Stimulated activated CD8-positive, alpha-beta memory T cell treated with anti-CD3 and anti-CD28 coated beads, Interleukin-7, amount 100 ng/mL, for 24 hours (primary cell): ENCODE results near the gene AFF2.

Experiments
- DNase-seq: peaks from one replicate; pipeline ENCODE4 v3.0.0-alpha.2; 2020; ENCODE audit warnings: low read depth

Gene AFF2

GRCh38 chrX:148500423-148501385 lies at the start of gene AFF2:
Gene AFF2 (plus strand): TSS chrX:148500617. CDS start chrX:148501098, 481 bp downstream.
- no peak for DNase-seq

GRCh38 chrX:148457279-148457678 lies 43.1 kb upstream of the AFF2 start:
- DNase-seq, result no peak

- no peak for DNase-seq
Measured at GRCh38 chrX:148459343-148459742, 41.1 kb upstream of the AFF2 start.

- DNase-seq, result no peak
Measured at GRCh38 chrX:148466292-148466691, 34.1 kb upstream of the AFF2 start.

- no peak for DNase-seq
Measured at GRCh38 chrX:148470324-148470723, 30.1 kb upstream of the AFF2 start.

GRCh38 chrX:148474030-148474429 lies 26.4 kb upstream of the AFF2 start:
- no peak for DNase-seq

- no peak for DNase-seq
Measured at GRCh38 chrX:148492057-148492456, 8.4 kb upstream of the AFF2 start.

GRCh38 chrX:148495176-148495575 lies 5.2 kb upstream of the AFF2 start:
- DNase-seq, result no peak

GRCh38 chrX:148498067-148498466 lies 2.4 kb upstream of the AFF2 start:
- no peak for DNase-seq

GRCh38 chrX:148499638-148500422 lies 587 bp upstream of the AFF2 start:
- DNase-seq, result no peak

GRCh38 chrX:148501386-148502066 lies 1.1 kb downstream of the AFF2 start:
- DNase-seq, result no peak

GRCh38 chrX:148504506-148504905 lies 4.1 kb downstream of the AFF2 start:
- DNase-seq, result no peak

GRCh38 chrX:148507418-148507817 lies 7.0 kb downstream of the AFF2 start:
- no peak for DNase-seq

GRCh38 chrX:148512453-148512852 lies 12.0 kb downstream of the AFF2 start:
- DNase-seq, result no peak

GRCh38 chrX:148513661-148514060 lies 13.2 kb downstream of the AFF2 start:
- no peak for DNase-seq

- DNase-seq, result no peak
Measured at GRCh38 chrX:148517176-148517575, 16.8 kb downstream of the AFF2 start.

- no peak for DNase-seq
Measured at GRCh38 chrX:148522006-148522405, 21.6 kb downstream of the AFF2 start.

GRCh38 chrX:148523303-148524080 lies 23.1 kb downstream of the AFF2 start:
- no peak for DNase-seq

- DNase-seq, result no peak
Measured at GRCh38 chrX:148530464-148531077, 30.2 kb downstream of the AFF2 start.

GRCh38 chrX:148534291-148534690 lies 33.9 kb downstream of the AFF2 start:
- no peak for DNase-seq

- DNase-seq, result no peak
Measured at GRCh38 chrX:148535639-148536038, 35.2 kb downstream of the AFF2 start.
